Vagina (tissue), 2 donors: Measurements from ENCODE around the gene RAD50. TPM values are rescaled to one million over a fixed set of nuclear protein-coding genes. Genes with fewer than 3 reads are reported as not detected.
A peak's percentile ranks its signal among the peaks of the same experiment; 100 is the strongest.

Source experiments
- DNase-seq, 2 donors: peaks; one replicate each; pipeline ENCODE4 v3.0.0-alpha.2; 2017; ENCODE audit errors: extremely low spot score in 2 of 2
- H3K27ac ChIP-seq: fragments of 200-600 bp; sonication (generic); one replicate; pipeline ENCODE4 v1.5.1; 2019
- H3K27me3 ChIP-seq: fragments of 200-600 bp; sonication (generic); one replicate; pipeline ENCODE4 v1.5.1; 2019
- H3K36me3 ChIP-seq, 2 donors: fragments of 200-600 bp; sonication (generic); one replicate each; pipeline ENCODE4 v1.5.1; 2017 to 2019
- H3K4me1 ChIP-seq: fragments of 200-600 bp; sonication (generic); one replicate; pipeline ENCODE4 v1.5.1; 2019
- H3K4me3 ChIP-seq, 2 donors: fragments of 200-600 bp; sonication (generic); 1 replicate in 1 of 2; 2 replicates in 1 of 2; pipeline ENCODE4 v1.5.1; 2016 to 2019
- H3K9me3 ChIP-seq: fragments of 200-600 bp; sonication (generic); one replicate; pipeline ENCODE4 v1.5.1; 2019
- POLR2A ChIP-seq, 2 donors: fragments of 450-650 bp; IDR thresholded peaks; one replicate each; pipeline ENCODE4 v1.6.1; 2017; ENCODE audit warnings: antibody characterized with exemption in 2 of 2, mild to moderate bottlenecking in 2 of 2, moderate library complexity in 2 of 2
- POLR2AphosphoS5 ChIP-seq, 2 donors: sonication (generic); formaldehyde crosslinking; IDR thresholded peaks; one replicate each; pipeline ENCODE4 v1.9.0; 2017; ENCODE audit warnings: antibody characterized with exemption in 2 of 2, mild to moderate bottlenecking in 2 of 2, low read depth in 1 of 2; ENCODE audit not compliant: insufficient read depth in 1 of 2
- intact Hi-C: fragments of 100-400 bp; cut with DNase I; formaldehyde crosslinking; loops from one replicate; pipeline ENCODE4 v1.15.1; 2023
- total RNA-seq: library from RNA; depleted of rRNA; stranded (reverse); fragments of >200 nt; gene quantifications from one replicate; pipeline ENCODE4 v1.2.3, GENCODE V29; 2016
- TF ChIP-seq, protein P1 (sequence below), 3 experiments: fragments of 450-650 bp in 2 of 3; fragments of 200-600 bp in 1 of 3; sonication (generic) in 1 of 3; IDR thresholded peaks; one replicate each; pipeline ENCODE4 v1.5.1; 2017 to 2019; ENCODE audit warnings: antibody characterized with exemption in 3 of 3, mild to moderate bottlenecking in 2 of 3, moderate library complexity in 2 of 3

The RAD50 gene
- total RNA-seq, 1 donor from 2014 or later = 29.0 TPM

DNA sequence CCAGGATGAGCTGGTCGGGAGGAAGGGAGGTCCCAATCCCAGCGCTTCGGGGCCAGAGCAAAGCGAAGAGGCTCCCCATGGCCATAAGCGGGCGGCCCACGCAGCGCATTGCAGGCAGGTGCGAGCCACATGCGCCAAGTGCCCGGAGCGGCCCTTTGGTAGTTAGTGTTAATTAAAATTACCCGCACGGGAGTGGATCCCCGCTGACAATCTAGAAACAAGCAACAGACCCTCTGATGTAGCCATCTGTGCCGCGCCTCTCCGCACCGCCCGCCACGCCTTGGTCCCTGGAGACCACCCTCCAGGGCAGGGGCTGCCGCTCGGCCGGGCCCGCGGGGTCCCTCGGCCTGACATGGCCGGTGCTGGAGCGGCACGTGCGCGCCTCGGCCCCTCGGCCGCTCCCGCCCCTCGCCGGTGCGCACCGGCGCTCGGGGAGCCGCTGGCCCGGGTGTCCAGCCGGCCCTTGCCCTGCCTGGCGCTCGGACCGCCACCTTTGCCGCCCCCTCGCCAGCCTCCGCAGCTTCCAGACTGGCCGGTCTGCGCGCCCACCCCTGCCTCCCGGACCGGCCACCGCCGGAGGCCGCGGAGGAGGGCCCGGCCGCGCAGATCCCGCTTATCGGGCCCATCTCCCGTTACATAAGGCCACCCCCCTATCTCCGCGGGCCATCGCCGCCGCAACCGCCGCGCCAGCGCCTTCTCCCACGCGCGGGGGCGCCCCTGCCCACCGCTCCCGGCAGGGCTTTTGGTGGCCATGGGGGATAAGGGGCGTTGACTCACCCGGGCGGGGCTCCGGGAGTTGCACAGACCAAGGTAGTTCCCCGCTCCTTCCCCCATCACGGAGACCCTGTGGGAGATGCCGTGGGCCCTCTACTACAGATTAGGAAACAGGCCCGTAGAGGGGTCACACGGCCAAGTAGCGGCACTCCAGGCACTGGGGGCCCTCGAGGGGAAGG is 99.3 kb downstream of the RAD50 start:
- intact Hi-C loops = no loop called here
- Histone ChIP-seq H3K4me3 (peak overlapping the region; percentile 42 to 59), H3K4me1 (peaks cover 16% of the 10 kb centered on the region), H3K27me3 (peaks cover 5% of the 10 kb centered on the region), H3K36me3 (no peaks in the 10 kb centered on the region), H3K27ac (no peak overlapping the region), H3K9me3 (no peaks in the 10 kb centered on the region)
- TF ChIP-seq POLR2A (IDR thresholded peaks at IDR 0.05) (no peak), POLR2AphosphoS5 (IDR thresholded peaks at IDR 0.05; ENCODE audit: insufficient read depth in 1 of 2, low read depth in 1 of 2) (no peak)
- TF ChIP-seq, protein P1, sequence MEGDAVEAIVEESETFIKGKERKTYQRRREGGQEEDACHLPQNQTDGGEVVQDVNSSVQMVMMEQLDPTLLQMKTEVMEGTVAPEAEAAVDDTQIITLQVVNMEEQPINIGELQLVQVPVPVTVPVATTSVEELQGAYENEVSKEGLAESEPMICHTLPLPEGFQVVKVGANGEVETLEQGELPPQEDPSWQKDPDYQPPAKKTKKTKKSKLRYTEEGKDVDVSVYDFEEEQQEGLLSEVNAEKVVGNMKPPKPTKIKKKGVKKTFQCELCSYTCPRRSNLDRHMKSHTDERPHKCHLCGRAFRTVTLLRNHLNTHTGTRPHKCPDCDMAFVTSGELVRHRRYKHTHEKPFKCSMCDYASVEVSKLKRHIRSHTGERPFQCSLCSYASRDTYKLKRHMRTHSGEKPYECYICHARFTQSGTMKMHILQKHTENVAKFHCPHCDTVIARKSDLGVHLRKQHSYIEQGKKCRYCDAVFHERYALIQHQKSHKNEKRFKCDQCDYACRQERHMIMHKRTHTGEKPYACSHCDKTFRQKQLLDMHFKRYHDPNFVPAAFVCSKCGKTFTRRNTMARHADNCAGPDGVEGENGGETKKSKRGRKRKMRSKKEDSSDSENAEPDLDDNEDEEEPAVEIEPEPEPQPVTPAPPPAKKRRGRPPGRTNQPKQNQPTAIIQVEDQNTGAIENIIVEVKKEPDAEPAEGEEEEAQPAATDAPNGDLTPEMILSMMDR (IDR thresholded peaks at IDR 0.05) = no peak
- DNase-seq = peak; percentile 65 to 77

GRCh38 chr5:132656774-132657355 is 100.1 kb downstream of the RAD50 start:
- Histone ChIP-seq H3K9me3 (no peaks in the 10 kb centered on the region), H3K27me3 (peaks cover 5% of the 10 kb centered on the region), H3K27ac (no peak overlapping the region), H3K36me3 (no peaks in the 10 kb centered on the region), H3K4me1 (peaks cover 16% of the 10 kb centered on the region), H3K4me3 (peak overlapping the region; percentile 42 to 59)
- intact Hi-C loops = no loop called here
- TF ChIP-seq, protein P1 (IDR thresholded peaks at IDR 0.05) = no peak
- TF ChIP-seq POLR2A (IDR thresholded peaks at IDR 0.05) (no peak), POLR2AphosphoS5 (IDR thresholded peaks at IDR 0.05; ENCODE audit: insufficient read depth in 1 of 2, low read depth in 1 of 2) (no peak)
- peak; percentile 71 to 82 for DNase-seq

DNA sequence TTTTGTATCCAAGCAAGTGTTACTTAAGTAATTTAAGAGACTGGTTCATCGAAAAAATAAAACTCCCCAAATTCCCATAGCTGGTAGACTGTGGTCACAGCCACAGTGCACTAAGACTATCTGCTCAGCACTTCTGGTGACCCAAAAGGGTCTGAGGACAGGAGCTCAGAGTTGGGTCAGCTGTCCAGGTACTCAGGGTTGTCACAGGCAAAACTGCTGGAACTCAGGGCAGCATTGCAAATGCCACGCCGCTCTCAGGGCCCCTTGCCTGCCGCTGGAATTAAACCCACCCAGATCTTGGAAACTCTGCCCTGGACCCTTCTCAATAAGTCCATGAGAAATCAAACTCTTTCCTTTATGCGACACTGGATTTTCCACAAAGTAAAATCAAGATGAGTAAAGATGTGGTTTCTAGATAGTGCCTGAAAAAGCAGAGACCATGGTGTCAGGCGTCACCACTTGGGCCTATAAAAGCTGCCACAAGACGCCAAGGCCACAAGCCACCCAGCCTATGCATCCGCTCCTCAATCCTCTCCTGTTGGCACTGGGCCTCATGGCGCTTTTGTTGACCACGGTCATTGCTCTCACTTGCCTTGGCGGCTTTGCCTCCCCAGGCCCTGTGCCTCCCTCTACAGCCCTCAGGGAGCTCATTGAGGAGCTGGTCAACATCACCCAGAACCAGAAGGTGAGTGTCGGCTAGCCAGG is 101.1 kb downstream of the RAD50 start, which contains the start of gene IL13:
Gene IL13 (plus strand): TSS at position 498 of the 705 bp plus-strand sequence. CDS start 14 bp downstream, at position 512.
- TF ChIP-seq, protein P1 (IDR thresholded peaks at IDR 0.05) = no peak
- TF ChIP-seq POLR2A (IDR thresholded peaks at IDR 0.05) (no peak), POLR2AphosphoS5 (IDR thresholded peaks at IDR 0.05; ENCODE audit: insufficient read depth in 1 of 2, low read depth in 1 of 2) (no peak)
- no peak within 1 kb of the TSS for H3K4me3 ChIP-seq
- DNase-seq = peak in 1 of 2 donors; percentile 81
- no peaks in the 10 kb centered on the region for H3K36me3 ChIP-seq
- H3K9me3 ChIP-seq = no peaks in the 10 kb centered on the region
- H3K27me3 ChIP-seq = peaks cover 5% of the 10 kb centered on the region
- intact Hi-C loops = no loop called here
- no peak within 1 kb of the TSS for H3K27ac ChIP-seq
- H3K4me1 ChIP-seq = peaks cover 16% of the 10 kb centered on the region

DNA sequence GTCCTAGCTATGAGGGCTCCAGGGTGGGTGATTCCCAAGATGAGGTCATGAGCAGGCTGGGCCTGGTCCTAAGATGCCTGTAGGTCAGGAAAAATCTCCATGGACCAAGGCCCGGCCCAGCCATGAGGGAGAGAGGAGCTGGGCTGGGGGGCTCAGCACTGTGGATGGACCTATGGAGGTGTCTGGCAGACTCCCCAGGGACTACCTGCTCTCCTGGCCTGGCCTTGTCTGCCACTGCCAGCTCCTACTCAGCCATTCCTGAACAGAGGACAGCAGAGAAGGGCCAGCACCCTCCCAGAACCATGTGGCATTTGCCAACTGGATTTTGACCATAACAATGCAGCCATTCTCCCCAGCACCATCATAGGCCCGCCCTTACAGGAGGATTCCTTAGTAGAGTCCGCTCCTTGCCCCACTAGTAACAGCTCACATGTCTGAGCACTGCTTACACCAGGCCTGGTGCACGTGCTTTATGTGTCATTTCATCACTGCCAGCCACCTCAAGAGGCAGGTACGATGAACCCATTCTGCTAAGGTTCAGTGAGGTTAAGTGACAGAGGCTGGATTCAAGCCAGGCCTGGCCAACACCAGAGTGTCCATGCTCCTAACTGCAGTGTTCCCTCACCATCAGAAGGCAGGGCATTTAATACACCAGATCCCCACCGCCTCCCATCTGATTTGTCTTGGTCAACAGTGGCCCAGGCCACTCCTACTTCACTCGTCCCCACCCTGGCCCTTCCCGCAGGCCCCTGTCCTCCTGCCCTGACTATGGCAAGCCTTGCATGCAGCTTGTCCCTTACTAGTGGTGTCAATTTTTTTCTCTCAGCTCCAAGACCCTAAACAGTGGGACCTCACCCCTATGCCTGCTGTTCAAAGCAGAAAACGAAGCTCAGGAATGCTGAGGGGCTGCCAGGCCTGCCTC is 101.9 kb downstream of the RAD50 start:
- Histone ChIP-seq H3K27ac (no peak overlapping the region), H3K36me3 (no peaks in the 10 kb centered on the region), H3K27me3 (peaks cover 5% of the 10 kb centered on the region), H3K9me3 (no peaks in the 10 kb centered on the region), H3K4me1 (peaks cover 16% of the 10 kb centered on the region), H3K4me3 (no peak overlapping the region)
- TF ChIP-seq, protein P1 (IDR thresholded peaks at IDR 0.05) = no peak
- TF ChIP-seq POLR2AphosphoS5 (IDR thresholded peaks at IDR 0.05; ENCODE audit: insufficient read depth in 1 of 2, low read depth in 1 of 2) = no peak
- TF ChIP-seq POLR2A (IDR thresholded peaks at IDR 0.05) = no peak
- intact Hi-C loops = no loop called here
- DNase-seq = peak in 1 of 2 donors; percentile 65
